Measurements from ENCODE around the gene PAH.

GRCh38 chr12:102833687-102834441 lies 83.2 kb downstream of the PAH start:
- TF ChIP-seq EZH2 (IDR thresholded peaks at IDR 0.05; ENCODE audit: insufficient read depth, poor library complexity, severe bottlenecking) (no peak), EZH2phosphoT487 (IDR thresholded peaks at IDR 0.05; ENCODE audit: insufficient read depth, low read depth) (no peak)

Measured in GM23248 (cell line).